ENCODE data around the gene PCBP3. TPM values are rescaled to one million over a fixed set of nuclear protein-coding genes. Genes with fewer than 3 reads are reported as not detected.

The PCBP3 gene
- total RNA-seq, 1 donor from 2014 or later = 5.5 TPM

- no peak for DNase-seq
Measured at GRCh38 chr21:45911806-45912325, 268.3 kb downstream of the PCBP3 start.

GRCh38 chr21:45912611-45913417 is 269.3 kb downstream of the PCBP3 start:
- peak; percentile 8 for DNase-seq

- no peak for DNase-seq
Measured at GRCh38 chr21:45913418-45913765, 269.9 kb downstream of the PCBP3 start.

GRCh38 chr21:45913886-45914285 is 270.4 kb downstream of the PCBP3 start:
- no peak for DNase-seq

GRCh38 chr21:45914321-45914845 is 270.9 kb downstream of the PCBP3 start:
- DNase-seq = no peak

GRCh38 chr21:45916011-45916840 is 272.7 kb downstream of the PCBP3 start:
- no peak for DNase-seq

- no peak for DNase-seq
Measured at GRCh38 chr21:45917241-45917640, 273.7 kb downstream of the PCBP3 start.

- no peak for DNase-seq
Measured at GRCh38 chr21:45918011-45918410, 274.5 kb downstream of the PCBP3 start.

GRCh38 chr21:45918835-45919447 is 275.4 kb downstream of the PCBP3 start:
- no peak for DNase-seq

- no peak for DNase-seq
Measured at GRCh38 chr21:45919593-45919992, 276.1 kb downstream of the PCBP3 start.

- DNase-seq = no peak
Measured at GRCh38 chr21:45920824-45921600, 277.5 kb downstream of the PCBP3 start.

- no peak for DNase-seq
Measured at GRCh38 chr21:45921917-45922316, 278.4 kb downstream of the PCBP3 start.

GRCh38 chr21:45922648-45923047 is 279.1 kb downstream of the PCBP3 start:
- peak; percentile 44 for DNase-seq

GRCh38 chr21:45923146-45923545 is 279.6 kb downstream of the PCBP3 start:
- peak; percentile 87 for DNase-seq

GRCh38 chr21:45926281-45926680 is 282.8 kb downstream of the PCBP3 start:
- DNase-seq = no peak

- no peak for DNase-seq
Measured at GRCh38 chr21:45927032-45927431, 283.5 kb downstream of the PCBP3 start.

GRCh38 chr21:45927851-45928850 is 284.6 kb downstream of the PCBP3 start:
- DNase-seq = no peak

GRCh38 chr21:45929449-45929848 is 285.9 kb downstream of the PCBP3 start:
- no peak for DNase-seq

GRCh38 chr21:45930231-45930760 is 286.8 kb downstream of the PCBP3 start:
- DNase-seq = no peak

- DNase-seq = no peak
Measured at GRCh38 chr21:45930792-45931191, 287.3 kb downstream of the PCBP3 start.
